RKO (cell line): ENCODE results near the gene KAT6B.

ENCODE experiments used
- DNase-seq: peaks from one replicate; pipeline ENCODE4 v3.0.0-alpha.2; 2016; ENCODE audit warnings: low spot score

KAT6B gene

DNA sequence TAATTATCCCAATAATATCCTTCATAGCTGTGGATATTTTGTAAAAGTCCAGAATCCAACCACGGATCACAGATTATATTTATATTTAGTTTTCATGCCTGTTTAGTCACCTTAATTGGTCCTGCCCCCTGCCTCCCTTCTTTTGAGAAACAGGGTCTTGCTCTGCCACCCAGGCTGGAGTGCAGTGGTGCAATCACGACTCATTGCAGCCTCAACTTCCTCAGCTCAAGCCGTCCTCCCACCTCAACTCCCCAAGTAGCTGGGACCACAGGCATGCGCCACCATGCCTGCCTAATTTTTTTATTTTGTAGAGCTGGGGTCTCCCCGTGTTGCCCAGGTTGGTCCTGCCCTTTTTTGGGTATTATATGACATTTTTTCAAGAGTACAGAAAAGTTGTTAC, 129.4 kb downstream of the KAT6B start:
- DNase-seq = no peak

DNA sequence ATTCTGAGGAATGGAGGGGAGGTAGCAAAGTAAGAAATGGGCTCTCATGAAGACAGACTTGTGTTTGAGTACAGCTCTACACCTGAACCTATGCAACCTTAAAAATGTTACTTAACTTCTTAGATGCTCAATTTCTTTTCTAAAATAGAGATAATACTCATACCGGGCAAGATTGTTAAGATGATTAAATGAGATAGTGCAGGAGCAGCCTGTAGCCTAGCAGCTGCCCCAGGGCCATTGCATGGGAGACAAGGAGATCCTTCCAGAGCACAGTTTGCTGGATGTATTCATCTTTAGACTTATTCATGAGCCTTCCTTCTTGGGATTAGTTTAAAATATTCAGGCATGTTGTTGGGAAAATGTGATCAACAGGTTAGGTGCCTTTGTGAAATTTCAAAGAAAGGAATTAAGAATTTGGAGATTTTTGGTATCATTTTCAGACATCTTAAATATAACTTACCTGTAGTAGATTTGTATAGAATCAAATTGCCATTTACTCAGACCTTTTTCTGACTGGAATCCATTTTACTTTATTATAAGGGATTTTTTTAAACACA, 130.2 kb downstream of the KAT6B start:
- no peak for DNase-seq

DNA sequence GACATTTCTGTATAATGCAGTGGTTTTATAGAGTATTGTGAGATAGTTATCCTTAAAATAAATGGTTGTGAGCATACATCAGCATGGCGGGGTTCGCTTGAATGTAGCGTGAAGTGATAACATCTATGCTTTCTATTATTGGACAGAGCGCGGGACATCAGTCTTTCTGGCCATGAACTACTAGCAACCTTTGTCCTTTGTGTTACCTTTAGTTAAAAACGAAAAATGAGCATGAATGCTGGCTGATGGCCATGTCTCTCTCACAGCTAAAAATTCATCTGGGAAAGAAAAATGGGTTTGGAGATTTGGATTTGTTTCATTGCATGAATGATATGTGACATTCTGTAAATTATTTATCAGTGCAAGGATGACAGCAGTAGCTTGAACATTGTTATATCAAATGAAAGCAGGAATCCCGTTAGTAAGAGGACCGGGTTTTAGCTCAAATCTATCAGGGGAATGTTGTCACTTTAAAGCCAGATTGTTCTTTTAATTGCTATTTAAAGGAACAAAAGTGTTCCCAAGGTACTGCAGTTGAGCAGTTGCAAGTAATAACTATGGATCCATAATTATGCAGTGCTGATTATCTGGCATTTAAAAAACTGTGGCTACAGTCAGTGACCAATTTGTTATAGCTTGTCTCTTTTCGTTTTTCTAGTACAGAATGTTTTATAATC, 131.0 kb downstream of the KAT6B start:
- no peak for DNase-seq

DNA sequence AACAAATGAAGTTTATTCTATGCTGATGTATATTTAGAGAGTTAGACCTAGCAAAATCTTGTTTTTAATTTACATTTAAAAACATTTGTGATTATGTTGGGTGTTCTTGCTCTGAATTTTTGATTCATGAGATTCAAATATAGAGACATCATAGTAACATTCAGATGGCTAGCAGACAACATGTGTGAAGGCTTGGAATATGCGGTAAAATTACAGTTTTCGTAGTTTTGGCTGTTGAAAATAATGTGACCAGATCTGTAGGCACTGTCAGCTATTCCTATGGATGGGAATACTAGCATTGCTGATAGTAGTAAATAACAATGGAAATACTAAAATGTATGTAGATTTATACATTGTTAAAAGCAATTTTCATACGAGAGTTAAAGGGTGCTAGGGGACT, 131.9 kb downstream of the KAT6B start:
- DNase-seq = no peak

DNA sequence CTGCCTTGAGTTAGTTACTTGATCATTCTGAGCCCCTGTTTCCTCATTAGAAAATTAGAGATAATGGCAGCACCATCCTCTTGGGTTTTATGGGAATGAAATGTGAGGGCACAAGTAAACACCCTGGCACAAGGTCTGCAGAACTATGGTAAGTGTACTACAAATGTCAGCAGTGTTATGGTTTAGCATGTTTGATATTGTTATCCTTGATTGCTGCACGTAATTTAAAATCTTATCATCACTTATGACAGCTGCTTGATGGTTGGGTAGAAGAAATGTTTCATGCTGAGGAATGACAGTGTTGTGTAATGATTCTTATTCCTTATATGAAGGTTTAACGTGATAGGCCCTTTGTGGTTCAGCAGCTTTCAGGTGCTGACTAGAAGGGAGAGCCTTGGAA, 134.3 kb downstream of the KAT6B start:
- no peak for DNase-seq

DNA sequence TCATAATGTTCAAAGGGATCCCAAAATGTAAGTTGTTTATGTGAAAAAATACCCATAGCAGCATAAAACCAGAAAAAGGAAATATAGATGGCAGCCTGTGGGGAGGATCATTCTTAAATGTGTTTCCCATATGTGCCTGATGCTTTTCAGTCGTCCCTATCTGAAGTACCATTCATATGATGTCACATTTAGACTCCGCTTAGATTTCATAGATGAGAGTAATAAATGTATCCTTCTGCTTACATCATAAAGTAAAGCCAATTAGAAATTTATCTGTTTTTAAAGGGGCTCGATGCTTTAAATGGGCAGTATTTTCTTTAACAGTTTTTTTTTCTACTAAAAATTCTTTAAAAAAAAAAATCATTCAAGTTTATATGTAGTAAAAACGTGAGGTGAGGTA, 136.1 kb downstream of the KAT6B start:
- DNase-seq = no peak

DNA sequence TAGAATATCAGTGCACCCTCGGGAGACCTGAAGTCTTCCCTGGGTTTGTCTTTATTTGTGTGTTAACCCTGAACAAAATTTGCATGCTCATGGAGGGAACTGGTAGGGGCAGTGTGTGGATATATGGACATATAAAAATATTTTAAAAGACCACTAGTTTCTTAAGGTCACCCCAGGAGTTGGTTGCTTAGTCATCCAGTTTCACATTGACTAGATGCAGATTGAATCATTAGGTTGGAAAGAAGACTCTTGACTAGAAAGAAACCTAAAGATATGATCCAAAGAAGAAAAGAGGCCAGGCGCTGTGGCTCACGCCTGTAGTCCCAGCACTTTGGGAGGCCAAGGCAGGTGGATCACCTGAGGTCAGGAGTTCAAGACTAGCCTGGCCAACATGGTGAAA, 137.1 kb downstream of the KAT6B start:
- no peak for DNase-seq

DNA sequence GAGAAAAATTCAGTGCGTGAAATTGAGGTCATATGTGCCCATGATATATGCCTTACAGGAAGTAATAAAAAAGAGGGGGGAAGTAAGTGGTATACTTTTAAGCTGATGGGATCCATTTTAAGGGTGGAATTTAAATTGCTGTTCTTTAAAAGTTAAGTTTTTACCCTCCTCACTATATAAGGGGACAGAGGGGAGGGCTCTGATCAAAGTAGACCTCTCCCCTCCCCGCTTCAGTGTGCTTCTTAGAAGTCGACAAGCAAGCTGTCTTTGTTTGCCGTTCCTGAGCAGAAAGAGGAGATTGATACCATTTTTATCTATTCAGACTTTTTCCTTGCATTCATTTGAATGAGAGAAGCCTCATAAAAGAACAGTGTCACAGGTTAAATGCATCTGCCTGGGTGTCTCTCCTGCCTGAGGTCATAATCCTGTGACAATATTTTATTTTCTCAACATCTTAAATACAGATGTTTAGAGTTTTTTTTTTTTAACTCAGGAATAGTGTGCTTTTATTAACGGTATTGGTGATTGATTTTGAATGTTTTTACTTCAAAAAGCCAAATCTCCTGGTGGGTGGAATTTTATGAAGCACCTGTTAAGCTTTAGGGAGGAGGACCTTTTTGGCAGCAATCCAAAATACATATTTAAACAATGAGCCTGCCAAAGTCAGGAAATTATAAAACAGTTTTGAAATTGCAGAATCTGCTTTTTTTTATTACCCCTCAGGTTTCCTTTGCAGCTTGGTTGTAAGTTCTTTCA, 141.7 kb downstream of the KAT6B start:
- no peak for DNase-seq

DNA sequence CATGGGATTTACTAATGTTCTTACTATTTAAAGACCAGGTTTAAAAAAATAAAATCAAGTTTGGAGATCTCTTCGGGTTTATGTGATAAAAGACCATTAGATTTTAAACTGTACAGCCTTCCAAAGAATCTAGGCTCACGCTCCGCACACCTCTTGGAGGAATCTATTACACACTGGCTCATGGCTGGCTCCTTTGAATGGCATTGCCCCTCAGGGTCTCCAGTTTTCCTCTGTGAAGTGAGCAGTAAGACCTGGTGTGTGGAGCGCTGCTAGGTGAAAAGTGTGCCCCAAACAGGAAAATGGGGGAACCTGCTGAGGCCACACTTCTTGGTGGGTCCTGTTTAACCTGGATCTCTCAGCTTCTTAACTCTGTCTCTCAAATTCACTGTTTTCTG, 142.3 kb downstream of the KAT6B start:
- no peak for DNase-seq

DNA sequence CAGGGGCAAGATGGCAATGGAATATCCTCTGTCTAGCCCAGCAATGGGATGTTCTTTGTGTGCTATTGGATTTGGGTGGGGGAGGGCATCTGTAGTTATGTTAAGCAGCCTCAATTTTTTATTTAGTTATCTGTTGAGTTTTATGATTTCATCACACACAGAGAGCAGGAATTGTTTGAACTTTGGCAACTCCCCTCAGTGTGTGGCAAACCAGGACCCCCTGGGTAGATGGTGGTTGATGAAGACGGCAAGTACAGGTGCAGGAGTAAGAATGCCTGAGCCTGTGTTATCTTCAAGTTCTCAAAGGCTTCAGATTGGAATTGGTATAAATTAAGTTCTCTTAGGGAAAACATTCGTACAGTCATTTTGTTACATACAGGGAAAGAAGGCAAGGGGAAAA, 142.7 kb downstream of the KAT6B start:
- DNase-seq = no peak

DNA sequence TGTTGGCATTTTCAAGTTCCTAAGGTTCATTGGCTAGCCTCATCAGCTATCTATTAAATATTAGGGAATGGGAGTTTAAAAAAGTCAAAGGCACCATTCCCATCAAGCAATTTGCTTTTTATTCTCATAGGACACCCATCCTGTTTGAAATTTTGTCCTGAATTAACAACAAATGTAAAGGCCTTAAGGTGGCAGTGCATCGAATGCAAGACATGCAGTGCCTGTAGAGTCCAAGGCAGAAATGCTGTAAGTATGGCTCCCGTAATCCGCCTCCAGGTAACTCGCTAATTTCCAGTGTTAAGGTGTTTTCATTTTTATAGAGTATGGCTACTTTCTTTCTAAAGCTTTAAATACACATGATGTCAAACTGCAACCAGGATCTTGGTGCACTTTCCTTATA, 143.1 kb downstream of the KAT6B start:
- DNase-seq = no peak

DNA sequence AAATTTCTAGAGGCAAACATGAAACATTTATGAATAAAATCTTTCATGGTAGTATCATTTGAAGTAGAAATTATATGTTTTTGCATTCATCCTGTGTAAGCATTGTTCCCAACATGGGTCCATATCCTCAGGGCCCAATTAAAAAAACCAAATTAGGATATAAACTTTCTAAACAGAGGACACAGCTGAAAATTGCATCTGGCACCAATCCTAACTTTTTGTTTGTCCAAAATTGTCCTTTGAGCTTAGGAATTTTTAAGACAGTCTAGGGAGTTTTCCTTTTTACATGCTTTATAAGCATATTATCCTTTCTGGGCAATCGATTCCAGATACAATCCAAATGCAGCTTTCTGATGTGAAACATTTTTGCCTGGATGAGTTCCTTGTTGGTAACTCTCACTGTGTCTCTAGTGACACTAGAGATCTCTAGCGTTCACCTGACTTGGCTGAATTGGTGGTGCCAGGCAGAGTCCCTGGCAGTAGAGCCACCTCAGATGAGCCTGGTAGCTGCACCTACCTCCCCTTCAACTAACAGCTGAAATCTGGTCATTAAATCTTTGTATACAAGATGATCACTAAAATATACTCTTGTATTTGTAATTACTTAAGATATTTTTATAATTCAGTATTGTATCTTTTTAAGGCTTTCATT, 147.5 kb downstream of the KAT6B start:
- no peak for DNase-seq

DNA sequence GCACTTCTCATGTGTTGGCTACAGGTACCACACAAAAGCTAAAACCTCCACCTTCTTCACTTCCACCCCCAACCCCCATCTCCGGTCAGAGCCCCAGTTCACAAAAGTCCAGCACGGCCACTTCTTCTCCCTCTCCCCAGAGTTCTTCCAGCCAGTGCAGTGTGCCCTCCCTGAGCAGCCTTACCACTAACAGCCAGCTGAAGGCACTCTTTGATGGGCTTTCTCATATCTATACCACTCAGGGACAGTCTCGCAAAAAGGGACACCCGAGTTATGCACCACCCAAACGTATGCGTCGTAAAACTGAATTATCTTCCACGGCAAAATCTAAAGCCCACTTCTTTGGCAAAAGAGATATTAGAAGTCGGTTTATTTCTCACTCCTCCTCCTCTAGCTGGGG, 149.4 kb downstream of the KAT6B start:
- no peak for DNase-seq

DNA sequence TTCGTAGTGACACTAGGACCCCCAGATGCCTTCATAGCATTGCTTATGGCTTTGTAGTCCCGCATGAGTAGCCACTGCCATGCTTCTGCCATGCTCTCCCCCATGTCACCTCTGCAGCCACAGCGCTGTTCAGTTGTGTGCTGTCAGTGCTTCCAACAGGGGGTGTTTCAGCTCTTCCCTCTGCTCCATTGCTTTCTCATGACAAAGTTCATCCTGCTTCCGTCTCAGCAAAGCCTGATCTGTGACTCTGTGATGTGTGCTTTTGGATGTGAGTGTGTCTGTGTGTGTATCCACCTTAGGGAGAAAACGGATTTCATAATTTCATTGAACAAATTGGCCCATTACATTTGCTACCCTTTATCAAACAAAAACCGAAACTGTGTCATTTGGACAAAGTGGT, 150.2 kb downstream of the KAT6B start:
- DNase-seq = no peak

DNA sequence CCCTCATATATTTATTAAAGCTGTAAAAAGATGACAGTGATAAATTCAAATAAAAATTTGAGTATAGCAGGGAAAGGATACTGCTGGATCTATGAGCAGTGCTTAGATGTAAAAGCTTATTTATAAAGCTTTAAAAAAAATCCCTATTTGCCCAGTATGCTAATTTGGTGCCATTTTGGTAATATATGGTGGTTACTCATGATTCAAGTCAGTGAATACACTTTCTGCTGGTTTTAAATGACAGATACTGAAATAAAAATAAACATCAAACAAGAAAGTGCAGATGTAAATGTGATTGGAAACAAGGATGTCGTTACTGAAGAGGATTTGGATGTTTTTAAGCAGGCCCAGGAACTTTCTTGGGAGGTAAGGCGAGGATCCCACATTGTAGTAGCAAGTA, 150.7 kb downstream of the KAT6B start:
- DNase-seq = no peak

DNA sequence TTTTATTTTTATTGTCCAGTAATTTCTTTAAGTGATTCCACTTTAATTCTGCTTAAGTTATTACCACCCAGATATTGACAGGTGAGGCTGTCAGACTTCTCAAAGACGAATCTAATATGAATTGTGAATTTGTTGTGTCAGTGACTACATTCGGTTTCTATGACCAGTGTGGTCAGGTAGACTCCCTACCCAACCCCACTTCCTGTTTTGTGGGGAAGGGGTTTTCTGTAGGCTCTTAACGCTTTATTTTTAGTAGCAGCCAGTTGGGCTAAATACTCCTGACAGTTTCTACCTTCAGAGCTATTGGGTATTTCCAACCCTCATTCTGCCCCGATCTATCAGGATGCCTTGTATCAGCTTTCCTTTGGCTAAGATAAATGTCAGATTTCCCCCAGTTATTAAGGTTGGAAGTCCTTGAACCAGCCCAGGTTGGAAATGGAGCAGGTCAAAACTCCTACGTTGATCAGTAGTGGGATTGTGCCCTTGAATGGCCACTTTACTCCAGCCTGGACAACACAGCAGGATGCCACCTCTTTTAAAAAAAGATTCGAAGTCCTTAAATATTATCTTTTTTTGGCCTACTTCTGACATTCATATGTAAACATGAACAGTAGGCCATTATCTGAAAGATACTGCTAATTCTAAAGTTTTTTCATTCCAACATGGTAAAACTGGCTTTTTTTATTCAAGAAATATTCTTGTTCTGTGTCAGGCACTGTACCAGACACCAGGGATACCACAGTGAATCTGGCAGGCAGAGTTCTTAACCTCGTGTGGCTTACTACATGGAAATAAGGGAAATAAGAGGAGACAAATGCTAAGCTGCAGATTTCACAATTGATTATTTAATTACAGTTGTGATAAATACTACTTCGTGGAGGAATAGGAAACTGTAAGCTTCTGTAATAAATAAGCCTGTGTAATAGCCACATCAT, 151.8 kb downstream of the KAT6B start:
- DNase-seq = no peak

DNA sequence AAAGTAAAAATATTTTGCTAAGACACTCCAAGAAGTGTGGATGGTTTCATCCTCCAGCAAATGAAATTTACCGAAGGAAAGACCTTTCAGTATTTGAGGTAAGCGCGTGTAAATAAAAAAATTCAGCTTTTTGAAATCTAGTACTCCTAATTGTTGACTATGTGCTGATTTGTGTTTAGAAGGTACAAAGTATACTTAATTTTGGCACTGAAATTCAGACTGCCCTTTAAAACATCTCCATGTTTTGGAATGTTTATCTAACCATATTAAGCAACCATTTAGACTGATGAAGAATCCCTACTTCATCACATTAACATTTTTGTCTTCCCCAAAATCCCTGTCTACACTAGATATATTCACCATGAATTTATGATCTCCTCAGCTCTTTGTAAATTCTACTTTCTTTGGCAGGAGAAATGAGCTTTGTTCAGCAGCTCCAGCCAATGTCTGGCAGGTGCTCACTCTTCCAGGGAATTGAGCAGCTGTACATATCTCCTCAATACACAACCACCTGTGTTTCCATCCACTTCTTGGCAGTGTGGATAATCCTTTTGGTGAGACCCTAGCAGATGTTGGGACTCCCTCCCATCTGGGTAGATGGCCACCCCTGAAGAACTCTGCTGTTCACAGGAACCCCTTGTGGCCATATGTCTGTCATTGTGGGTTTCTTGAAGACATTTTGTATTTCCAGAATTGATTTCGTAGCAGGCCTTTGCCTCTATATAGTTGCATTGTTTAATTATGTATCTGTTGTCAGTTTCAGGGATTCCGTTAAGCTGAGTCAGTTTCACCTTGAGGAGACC, 155.6 kb downstream of the KAT6B start:
- no peak for DNase-seq

DNA sequence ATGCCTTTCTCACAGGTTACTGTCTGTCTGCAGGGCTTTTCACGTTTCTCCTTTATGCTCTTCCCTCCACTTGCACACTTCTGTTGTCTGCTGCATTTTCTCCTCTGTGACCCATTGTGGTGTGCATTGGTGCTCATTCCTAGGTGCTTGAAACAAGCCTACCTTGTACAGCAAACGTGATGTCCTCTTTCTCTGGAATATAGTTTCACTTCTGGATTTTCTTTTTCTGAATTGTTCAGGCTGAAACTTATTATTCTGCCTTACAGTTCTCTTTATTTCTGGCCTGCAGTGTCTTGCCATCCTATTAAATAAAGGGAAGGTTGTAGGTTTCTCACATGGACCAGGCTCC, 156.2 kb downstream of the KAT6B start:
- DNase-seq = no peak

DNA sequence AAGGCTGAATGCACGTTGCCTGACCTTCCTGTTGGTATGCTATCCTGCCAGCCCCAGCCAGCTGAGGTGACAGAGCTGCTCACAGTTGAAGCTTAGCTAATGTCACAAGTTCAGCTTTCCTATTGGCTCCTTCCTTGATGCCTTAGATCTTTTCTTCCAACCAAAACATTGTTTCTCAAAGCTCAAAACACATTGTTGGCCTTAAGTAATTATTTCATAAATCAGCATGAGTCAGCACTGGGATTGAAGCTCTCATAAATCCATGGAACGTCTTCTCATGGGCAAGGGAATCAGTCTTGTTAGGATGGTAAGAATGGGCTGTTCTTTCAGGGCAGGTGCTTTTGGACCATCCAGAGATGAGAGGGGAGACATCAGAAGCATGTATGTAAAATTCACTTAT, 157.0 kb downstream of the KAT6B start:
- no peak for DNase-seq

DNA sequence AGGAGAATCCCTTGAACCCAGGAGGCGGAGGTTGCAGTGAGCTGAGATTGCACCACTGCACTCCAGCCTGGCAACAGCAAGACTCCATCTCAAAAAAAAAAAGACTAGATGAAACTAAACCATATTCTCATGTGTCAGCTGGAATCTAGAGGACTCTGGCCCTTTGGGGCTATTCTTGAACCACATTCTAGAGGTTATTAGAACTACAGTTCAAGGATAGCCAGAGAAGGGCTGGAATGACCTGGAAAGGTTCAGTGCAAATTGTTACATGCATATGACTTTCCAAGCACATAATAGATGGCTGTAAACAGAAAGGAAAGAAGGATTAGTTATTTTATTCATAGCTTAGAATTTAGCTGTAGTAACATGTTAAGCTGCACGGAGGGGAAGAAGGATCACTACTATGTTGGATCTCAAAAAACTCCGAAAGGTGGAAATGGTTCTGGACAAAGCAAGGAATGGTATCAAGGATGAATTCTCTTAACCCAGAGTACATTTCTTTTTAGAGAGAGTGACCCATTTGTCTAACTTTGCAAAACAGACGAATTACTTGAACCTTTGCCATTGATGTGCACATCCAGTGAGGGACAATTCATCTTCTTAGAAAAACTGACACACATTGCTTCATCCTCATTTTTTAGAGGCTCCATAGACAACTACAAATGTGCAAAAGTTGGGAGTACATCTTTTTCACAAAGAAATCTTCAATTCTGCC, 161.1 kb downstream of the KAT6B start:
- no peak for DNase-seq
